GM18519 (cell line): Measurements from ENCODE around the gene CACNG6.
"Not testable (repeated sequence)": the region's sequence is repeated elsewhere in the genome, so short reads cannot be mapped to it uniquely, and the experiment has no call there.

Source experiments
- ATAC-seq: cut with Tn5 transposase; IDR thresholded peaks from one replicate; pipeline ENCODE4 v1.9.1; 2021; ENCODE audit warnings: mild to moderate bottlenecking, moderate library complexity; ENCODE audit not compliant: unreplicated experiment, low FRiP score

Gene CACNG6

DNA sequence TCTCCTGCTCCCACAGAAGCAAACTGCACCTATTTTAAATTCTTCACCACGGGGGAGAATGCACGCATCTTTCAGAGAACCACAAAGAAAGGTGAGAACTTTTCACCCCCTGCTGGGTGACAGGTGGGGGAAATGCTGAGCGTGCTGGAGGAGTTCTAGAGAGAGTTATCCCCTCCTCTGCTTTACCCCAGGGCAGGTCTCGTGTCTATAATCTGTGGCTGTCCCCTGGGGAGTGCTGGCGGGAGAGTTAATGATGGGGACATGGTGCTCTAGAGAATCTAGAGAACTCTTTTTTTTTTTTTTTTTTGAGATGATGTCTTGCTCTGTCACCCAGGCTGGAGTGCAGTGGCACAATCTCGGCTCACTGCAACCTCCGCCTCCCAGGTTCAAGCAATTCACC is 6.8 kb downstream of the CACNG6 start:
- ATAC-seq = no peak

GRCh38 chr19:53999694-54000093 is 8.3 kb downstream of the CACNG6 start:
- no peak for ATAC-seq

- ATAC-seq = no peak
These were observed 10.1 kb downstream of the CACNG6 start for GRCh38 chr19:54001496-54001895.

DNA sequence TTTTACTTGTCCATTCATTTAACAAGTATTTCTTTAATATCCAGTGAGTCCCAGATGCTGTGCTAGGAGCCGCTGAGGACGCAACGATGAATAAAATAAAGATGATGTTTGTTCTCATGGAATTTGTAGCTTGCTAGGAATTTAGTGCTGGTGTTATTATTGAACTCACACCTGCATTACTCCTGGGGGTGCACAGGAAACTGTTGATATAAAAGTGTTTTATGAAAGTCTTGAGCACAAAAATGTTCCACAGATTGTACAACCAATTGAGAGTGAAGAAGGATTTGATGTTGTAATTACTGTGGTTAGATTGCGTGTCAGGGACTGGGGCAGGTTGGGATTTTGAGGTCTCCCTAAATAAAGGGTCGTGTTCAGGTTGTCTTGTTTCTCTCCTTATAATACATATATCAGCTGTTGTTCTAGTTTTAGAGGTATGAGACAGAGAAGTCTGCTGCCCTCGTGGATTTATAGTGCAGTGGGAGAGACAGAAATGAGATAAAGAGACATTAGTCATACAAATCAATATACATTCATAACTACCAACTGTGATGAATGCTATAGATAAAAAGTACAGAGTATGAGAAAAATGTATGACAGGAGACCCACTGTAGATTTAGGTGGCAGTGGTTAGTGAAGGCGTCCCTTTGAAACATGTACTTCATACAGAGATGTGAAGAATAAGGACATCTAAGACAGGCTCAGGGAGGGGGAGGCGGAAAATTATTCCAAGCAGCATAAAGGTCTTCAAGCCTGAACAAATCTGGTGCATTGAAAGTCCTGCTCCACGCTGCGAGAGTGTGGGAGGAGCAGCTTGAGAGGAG is 11.3 kb downstream of the CACNG6 start:
- no peak for ATAC-seq

DNA sequence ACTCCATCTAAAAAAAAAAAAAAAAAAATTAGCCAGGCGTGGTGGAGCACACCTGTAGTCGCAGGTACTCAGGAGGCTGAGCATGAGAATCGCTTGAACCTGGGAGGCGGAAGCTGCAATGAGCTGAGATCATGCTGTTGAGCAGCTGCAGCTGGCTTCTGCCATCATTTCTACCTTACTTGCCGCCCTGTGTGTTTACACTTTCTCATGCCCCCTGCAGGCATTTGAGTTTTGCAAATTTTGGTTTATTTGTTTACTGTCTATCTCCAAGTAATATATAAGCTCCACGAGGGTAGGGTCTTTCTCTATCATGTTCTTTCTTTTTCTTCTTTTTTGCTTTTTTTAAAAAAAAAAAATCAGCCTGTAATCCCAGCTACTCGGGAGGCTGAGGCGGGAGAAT is 18.0 kb downstream of the CACNG6 start:
- no peak for ATAC-seq

DNA sequence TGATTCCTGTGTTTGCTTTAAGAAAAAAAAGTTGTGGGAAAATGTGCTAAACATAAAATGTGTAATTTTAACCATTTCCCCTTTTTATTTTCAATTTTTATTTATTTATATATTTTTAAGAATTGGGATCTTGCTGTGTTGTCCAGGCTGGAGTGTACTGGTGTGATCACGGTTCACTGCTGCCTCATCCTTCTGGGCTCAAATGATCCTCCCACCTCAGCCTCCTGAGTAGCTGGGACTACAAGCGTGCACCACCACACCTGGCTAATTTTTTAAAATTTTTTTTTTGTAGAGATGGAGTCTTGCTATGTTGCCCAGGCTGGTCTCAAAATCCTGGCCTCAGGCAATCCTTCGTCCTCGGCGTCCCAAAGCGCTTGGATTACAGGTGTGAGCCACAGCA is 19.0 kb downstream of the CACNG6 start:
- ATAC-seq = no peak

DNA sequence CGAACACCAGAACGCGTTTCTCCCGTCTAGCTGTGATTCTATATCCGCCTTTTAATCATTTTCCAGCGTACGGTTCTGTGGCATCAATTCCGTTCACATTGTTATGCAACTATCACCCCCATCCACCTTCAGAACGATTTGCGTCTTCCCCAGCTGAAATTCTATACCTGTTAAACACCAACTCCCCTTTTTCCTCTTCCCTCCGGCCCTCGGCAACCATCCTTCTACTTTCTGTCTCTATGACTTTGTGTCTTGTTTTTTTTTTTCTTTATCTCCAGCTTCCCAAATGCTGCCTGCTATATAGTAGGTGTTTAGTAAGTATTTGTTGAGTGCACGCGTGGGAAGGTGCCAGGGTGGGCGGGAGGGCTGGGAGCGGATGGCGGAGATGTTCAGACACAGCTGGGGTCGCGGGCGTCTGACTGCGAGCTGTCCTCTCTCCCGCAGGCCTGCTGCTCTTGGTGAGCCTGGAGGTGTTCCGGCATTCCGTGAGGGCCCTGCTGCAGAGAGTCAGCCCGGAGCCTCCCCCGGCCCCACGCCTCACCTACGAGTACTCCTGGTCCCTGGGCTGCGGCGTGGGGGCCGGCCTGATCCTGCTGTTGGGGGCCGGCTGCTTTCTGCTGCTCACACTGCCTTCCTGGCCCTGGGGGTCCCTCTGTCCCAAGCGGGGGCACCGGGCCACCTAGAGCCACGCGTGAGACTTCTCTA is 20.2 kb downstream of the CACNG6 start:
- no peak for ATAC-seq

DNA sequence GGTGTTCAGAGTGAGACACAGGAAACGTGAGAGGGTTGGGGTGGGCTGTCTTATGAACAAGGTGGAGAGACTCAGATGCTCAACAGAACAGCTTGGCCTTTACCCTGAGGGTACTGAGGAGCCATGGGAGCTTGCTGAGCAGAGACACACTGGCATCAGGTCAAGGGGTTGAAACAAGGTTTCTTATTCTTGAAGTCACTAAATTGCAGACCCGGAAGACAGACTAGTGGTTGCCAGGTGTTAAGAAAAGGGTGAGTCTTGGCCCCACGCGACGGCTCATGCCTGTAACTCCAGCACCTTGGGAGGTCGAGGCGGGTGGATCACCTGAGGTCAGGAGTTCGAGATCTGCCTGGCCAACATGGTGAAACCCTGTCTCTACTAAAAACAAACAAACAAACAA is 22.4 kb downstream of the CACNG6 start:
- no peak for ATAC-seq

DNA sequence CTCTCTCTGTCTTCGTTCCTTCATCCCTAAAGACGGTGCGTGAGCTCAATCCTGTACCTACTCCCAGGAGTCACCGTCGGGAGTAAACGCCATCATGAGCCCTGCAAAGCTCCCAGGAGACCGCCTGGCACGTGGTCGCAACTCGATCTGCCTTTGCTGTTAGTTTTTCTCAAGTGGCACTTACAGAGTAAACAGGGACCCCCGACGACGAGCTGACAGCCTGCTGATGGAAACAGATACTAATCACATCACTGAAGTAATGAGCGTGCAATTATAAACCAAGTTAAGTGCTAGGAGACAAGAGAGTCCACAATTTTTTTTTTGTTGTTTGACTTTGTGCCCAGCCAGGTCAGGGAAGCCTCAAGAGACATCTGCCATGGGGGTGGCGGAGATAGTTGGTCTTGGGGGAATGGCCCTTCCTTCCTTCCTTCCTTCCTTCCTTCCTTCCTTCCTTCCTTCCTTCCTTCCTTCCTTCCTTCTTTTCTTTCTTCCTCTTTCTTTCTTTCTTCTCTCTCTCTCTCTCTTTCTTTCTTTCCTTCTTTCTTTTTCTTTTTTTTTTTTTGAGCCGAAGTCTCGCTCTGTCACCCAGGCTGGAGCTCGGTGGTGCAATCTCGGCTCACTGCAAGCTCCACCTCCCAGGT is 23.6 kb downstream of the CACNG6 start:
- no peak for ATAC-seq

- ATAC-seq = no peak
These were observed 25.8 kb downstream of the CACNG6 start for GRCh38 chr19:54017261-54017660.

GRCh38 chr19:54021363-54021762 is 29.9 kb downstream of the CACNG6 start:
- ATAC-seq = no peak

- no peak for ATAC-seq
These were observed 30.5 kb downstream of the CACNG6 start for GRCh38 chr19:54021932-54022331.

GRCh38 chr19:54023191-54023590 is 31.8 kb downstream of the CACNG6 start:
- no peak for ATAC-seq

DNA sequence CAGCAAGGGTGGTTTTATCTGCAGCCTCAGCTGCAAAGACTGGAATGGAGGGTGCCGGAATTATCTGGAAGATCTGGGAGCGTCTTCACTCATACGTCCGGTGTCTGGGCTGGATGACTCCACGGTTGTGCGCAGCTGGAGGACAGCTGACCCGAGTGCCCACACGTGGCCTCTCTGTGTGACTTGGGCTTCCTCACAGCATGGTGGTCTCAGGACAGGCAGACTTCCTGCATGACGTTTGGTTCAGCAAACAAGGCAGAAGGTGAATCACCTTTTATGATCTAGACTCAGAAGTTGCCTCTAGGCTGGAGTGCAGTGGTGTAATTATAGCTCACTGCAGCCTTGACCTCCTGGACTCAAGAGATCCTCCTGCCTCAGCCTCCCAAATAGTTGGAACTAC is 33.2 kb downstream of the CACNG6 start:
- ATAC-seq = no peak

GRCh38 chr19:54026656-54027055 is 35.2 kb downstream of the CACNG6 start:
- ATAC-seq = no peak

DNA sequence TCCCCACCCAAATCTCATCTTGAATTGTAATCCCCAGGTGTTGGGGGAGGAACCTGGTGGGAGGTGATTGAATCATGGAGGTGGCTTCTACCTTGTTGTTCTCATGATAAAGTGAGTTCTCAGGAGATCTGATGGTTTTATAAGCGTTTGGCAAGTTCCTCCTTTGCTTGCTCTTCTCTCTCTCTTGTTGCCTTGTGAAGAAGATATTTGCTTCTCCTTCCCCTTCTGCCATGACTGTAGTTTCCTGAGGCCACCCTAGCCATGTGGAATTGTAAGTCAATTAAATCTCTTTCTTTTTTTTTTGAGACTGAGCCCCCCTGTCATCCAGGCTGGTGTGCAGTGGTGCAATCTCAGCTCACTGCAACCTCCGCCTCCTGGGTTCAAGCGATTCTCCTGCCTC is 37.9 kb downstream of the CACNG6 start:
- no peak for ATAC-seq

GRCh38 chr19:54029930-54030490 is 38.6 kb downstream of the CACNG6 start:
- no peak for ATAC-seq

DNA sequence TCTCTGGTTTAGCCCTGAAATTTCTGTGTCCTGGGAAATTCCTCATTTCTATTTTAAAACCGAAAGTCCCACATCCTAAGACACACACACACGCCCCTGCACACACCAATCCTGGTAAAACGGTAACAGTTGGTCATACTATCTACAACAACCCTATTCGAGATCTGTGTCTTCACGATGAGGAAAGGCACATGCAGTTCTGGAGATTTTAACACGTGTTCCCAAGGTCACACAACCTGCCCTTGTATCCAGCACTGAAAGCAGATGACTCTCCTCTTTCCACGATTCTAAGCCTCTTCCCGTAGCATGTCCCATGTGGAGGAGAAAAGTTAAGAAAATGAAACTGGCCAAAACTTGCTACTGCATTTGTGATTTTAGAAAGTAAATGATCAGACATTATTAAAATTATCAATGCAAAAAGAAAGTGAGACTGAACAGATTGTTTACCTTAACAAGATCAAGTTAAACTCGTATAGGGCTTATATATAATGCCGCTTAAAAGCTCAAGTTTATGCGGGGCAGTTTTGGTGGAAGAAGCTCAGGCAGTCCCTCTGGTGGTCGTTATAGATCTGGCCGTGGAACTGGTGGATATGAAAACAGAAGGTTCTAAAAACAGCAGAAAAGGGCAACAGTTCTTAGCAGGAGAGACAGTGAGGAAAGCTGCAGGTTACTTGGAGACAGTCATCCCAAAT is 39.6 kb downstream of the CACNG6 start:
- ATAC-seq = no peak

GRCh38 chr19:54035215-54036178 is 44.1 kb downstream of the CACNG6 start:
- no peak for ATAC-seq

DNA sequence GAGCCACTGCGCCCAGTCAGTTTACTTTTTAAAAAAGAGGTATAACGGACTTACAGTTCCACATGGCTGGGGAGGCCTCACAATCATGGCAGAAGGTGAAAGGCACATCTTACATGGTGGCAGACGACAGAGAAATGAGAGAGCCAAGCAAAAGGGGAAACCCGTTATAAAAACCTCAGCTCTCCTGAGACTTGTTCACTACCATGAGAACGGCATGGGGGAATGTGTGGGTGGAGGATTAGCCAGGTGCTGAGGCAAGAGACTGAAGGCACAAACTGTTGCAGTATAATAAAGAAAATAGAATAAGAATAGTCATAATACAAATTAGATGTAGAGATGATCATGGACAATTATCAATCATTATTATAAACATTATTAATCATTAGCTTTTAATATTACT is 45.1 kb downstream of the CACNG6 start:
- not testable (repeated sequence) for ATAC-seq
